ENCODE measurements around the gene CABP5.
"Not testable (repeated sequence)": the region's sequence is repeated elsewhere in the genome, so short reads cannot be mapped to it uniquely, and the experiment has no call there.

Gene CABP5

GRCh38 chr19:48043675-48044258, at the start of gene CABP5:
CABP5 (minus strand) TSS chr19:48044079; CDS start chr19:48043922, 157 bp downstream.
- in situ Hi-C loops (cut with MboI; ENCODE audit: low sequenced_read_pairs): no loop called here

GRCh38 chr19:48091111-48091718, 47.3 kb upstream of the CABP5 start:
- in situ Hi-C loops (cut with MboI; ENCODE audit: low sequenced_read_pairs): not testable (repeated sequence)

- in situ Hi-C loops (cut with MboI; ENCODE audit: low sequenced_read_pairs): no loop called here
Measured at GRCh38 chr19:48090281-48090802, 46.5 kb upstream of the CABP5 start.

GRCh38 chr19:48088991-48089390, 45.1 kb upstream of the CABP5 start:
- in situ Hi-C loops (cut with MboI; ENCODE audit: low sequenced_read_pairs): not testable (repeated sequence)

GRCh38 chr19:48085904-48086864, 42.3 kb upstream of the CABP5 start:
- in situ Hi-C loops (cut with MboI; ENCODE audit: low sequenced_read_pairs): no loop called here

GRCh38 chr19:48085076-48085475, 41.2 kb upstream of the CABP5 start:
- in situ Hi-C loops (cut with MboI; ENCODE audit: low sequenced_read_pairs): no loop called here

- in situ Hi-C loops (cut with MboI; ENCODE audit: low sequenced_read_pairs): no loop called here
Measured at GRCh38 chr19:48081106-48081505, 37.2 kb upstream of the CABP5 start.

GRCh38 chr19:48070177-48070769, 26.4 kb upstream of the CABP5 start:
- in situ Hi-C loops (cut with MboI; ENCODE audit: low sequenced_read_pairs): not testable (repeated sequence)

GRCh38 chr19:48069435-48069834, 25.6 kb upstream of the CABP5 start:
- in situ Hi-C loops (cut with MboI; ENCODE audit: low sequenced_read_pairs): no loop called here

GRCh38 chr19:48064509-48064908, 20.6 kb upstream of the CABP5 start:
- in situ Hi-C loops (cut with MboI; ENCODE audit: low sequenced_read_pairs): no loop called here

- in situ Hi-C loops (cut with MboI; ENCODE audit: low sequenced_read_pairs): no loop called here
Measured at GRCh38 chr19:48061401-48062344, 17.8 kb upstream of the CABP5 start.

- in situ Hi-C loops (cut with MboI; ENCODE audit: low sequenced_read_pairs): no loop called here
Measured at GRCh38 chr19:48060381-48060780, 16.5 kb upstream of the CABP5 start.

GRCh38 chr19:48059331-48059730, 15.5 kb upstream of the CABP5 start:
- in situ Hi-C loops (cut with MboI; ENCODE audit: low sequenced_read_pairs): no loop called here

- in situ Hi-C loops (cut with MboI; ENCODE audit: low sequenced_read_pairs): no loop called here
Measured at GRCh38 chr19:48053856-48054255, 10.0 kb upstream of the CABP5 start.

GRCh38 chr19:48053076-48053475, 9.2 kb upstream of the CABP5 start:
- in situ Hi-C loops (cut with MboI; ENCODE audit: low sequenced_read_pairs): no loop called here

GRCh38 chr19:48051335-48052033, 7.6 kb upstream of the CABP5 start:
- in situ Hi-C loops (cut with MboI; ENCODE audit: low sequenced_read_pairs): no loop called here

- in situ Hi-C loops (cut with MboI; ENCODE audit: low sequenced_read_pairs): no loop called here
Measured at GRCh38 chr19:48044561-48044960, 682 bp upstream of the CABP5 start.

- in situ Hi-C loops (cut with MboI; ENCODE audit: low sequenced_read_pairs): no loop called here
Measured at GRCh38 chr19:48041877-48042580, 1.9 kb downstream of the CABP5 start.

- in situ Hi-C loops (cut with MboI; ENCODE audit: low sequenced_read_pairs): no loop called here
Measured at GRCh38 chr19:48036765-48037164, 7.1 kb downstream of the CABP5 start.

Measured in HL-60/S4 treated with retinoic acid at 250 ng/mL for 4 days and 3 days (cell line).